Tibial nerve (tissue), 4 donors: ENCODE results near the gene ARHGAP20. TPM values are rescaled to one million over a fixed set of nuclear protein-coding genes. Genes with fewer than 3 reads are reported as not detected.

Source experiments
- DNase-seq, 2 donors: peaks; one replicate each; pipeline ENCODE4 v3.0.0-alpha.2; 2019; ENCODE audit warnings: low spot score in 2 of 2
- H3K27ac ChIP-seq, 4 donors: fragments of 200-600 bp; sonication (generic) in 3 of 4; one replicate each; pipeline ENCODE4 v1.5.1; 2017 to 2019; ENCODE audit warnings: mild to moderate bottlenecking in 1 of 4
- H3K27me3 ChIP-seq, 2 donors: fragments of 200-600 bp; sonication (generic) in 1 of 2; one replicate each; pipeline versions ENCODE4 v1.5.1 to v1.6.0; 2017 to 2019
- H3K36me3 ChIP-seq, 3 donors: fragments of 200-600 bp; sonication (generic); one replicate each; pipeline ENCODE4 v1.5.1; 2018 to 2019
- H3K4me1 ChIP-seq, 4 donors: fragments of 200-600 bp; sonication (generic) in 3 of 4; one replicate each; pipeline ENCODE4 v1.5.1; 2017 to 2019
- H3K4me3 ChIP-seq, 4 donors: fragments of 200-600 bp; sonication (generic) in 3 of 4; one replicate each; pipeline ENCODE4 v1.5.1; 2017 to 2019; ENCODE audit warnings: mild to moderate bottlenecking in 1 of 4, moderate library complexity in 1 of 4
- H3K9me3 ChIP-seq, 4 donors: fragments of 200-600 bp; sonication (generic) in 3 of 4; one replicate each; pipeline ENCODE4 v1.5.1; 2017 to 2019
- EP300 ChIP-seq, 2 donors: sonication (generic); formaldehyde crosslinking; IDR thresholded peaks; one replicate each; pipeline ENCODE4 v1.6.1; 2017; ENCODE audit warnings: antibody characterized with exemption in 2 of 2, mild to moderate bottlenecking in 1 of 2
- POLR2A ChIP-seq, 2 donors: fragments of 450-650 bp; IDR thresholded peaks; one replicate each; pipeline ENCODE4 v1.6.1; 2017; ENCODE audit warnings: antibody characterized with exemption in 2 of 2, mild to moderate bottlenecking in 2 of 2, moderate library complexity in 2 of 2
- WGBS, 2 donors: methylation state at CpG; one replicate each; pipeline ENCODE4 v1.1.5; 2018; 5-methylcytosine and 5-hydroxymethylcytosine counted together
- total RNA-seq, 4 donors: library from RNA; depleted of rRNA; stranded (reverse); fragments of >200 nt; gene quantifications; one replicate each; pipeline ENCODE4 v1.1.0, GENCODE V29; 2016
- TF ChIP-seq, protein P1 (sequence below), 5 experiments: fragments of 200-600 bp in 3 of 5; fragments of 450-650 bp in 2 of 5; sonication (generic) in 3 of 5; IDR thresholded peaks; one replicate each; pipeline ENCODE4 v1.5.1; 2016 to 2019; ENCODE audit warnings: antibody characterized with exemption in 5 of 5, mild to moderate bottlenecking in 3 of 5, moderate library complexity in 2 of 5

The ARHGAP20 gene, protein sequence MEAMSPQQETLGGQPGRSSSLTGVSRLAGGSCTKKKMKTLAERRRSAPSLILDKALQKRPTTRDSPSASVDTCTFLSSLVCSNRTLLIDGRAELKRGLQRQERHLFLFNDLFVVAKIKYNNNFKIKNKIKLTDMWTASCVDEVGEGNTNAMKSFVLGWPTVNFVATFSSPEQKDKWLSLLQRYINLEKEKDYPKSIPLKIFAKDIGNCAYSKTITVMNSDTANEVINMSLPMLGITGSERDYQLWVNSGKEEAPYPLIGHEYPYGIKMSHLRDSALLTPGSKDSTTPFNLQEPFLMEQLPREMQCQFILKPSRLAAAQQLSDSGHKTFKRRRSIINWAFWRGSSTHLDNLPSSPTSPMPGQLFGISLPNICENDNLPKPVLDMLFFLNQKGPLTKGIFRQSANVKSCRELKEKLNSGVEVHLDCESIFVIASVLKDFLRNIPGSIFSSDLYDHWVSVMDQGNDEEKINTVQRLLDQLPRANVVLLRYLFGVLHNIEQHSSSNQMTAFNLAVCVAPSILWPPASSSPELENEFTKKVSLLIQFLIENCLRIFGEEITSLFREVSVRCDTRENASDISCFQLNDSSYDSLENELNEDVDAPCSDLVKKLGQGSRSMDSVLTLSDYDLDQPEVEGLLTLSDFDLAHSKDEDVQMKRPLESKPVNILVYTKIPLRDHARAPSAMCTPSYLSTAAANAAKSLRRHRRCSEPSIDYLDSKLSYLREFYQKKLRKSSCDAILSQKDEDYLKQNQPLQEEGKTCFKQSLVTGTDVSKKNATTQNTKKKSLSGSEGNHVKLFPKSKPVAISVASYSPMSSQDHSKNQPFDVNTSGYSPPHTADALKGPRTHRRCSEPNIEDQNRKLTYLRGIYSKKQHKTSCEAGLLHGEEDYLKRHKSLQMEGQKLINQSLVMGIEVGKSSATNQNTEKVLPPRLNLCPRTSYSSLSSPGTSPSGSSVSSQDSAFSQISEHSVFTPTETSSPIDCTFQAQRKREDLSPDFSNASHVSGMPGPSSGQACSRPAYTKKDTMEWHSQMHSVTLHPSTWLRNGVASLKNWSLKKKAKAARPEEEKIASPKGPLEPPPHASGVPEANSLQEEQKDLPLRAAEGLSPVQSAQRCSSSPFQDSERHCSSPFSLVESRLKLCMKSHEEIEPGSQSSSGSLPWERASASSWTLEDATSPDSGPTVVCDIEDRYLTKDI
- 10 to 100 TPM in 2 of 4 donors, 1 to 10 TPM in 2; 6.9 to 13.7 (median 11.1) TPM for total RNA-seq

DNA sequence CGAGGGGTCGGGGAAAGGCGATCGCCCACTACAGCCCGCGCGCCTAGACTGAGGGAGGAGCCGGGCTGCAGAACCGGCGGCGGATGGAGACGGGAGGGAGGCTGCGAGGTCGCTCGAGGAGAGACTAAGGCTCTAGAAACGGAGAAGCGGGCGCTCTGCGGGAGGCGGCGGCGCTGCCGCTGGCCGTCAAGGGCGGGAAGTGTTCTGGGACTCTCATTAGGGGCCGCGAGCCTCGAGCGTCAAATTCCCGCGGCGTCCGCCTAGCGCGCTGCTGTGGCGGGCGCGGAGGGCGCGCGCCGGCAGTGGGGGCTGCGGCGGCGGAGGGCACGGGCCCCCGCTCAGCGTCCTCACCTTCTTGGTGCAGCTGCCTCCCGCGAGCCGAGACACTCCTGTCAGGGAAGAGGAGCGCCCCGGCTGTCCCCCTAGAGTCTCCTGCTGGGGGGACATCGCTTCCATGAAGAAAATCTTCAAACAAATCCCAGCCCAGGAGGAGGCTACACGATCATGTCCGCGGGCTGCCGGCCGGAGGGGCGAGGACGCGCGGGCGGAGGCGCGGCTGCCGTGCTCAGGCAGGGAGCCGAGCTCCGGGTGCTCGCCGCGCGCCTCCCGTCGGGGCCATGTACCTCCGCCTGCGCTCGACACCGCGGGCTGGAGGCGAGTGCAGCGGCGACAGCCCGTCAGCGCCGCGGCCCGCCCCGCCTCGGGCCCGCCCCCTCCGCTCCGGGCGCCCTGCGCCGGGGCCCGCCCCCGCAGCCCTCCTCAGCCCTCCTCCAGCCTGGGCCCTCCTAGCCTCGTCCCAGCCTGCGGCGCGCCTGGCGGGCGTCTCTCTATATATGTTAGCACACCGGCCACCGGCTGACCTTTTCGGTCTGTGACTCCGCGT, at the start of gene ARHGAP20:
TSS of gene ARHGAP20 (minus strand) at position 662 of the 883 bp plus-strand sequence. CDS start at position 456, 206 bp downstream.
- TF ChIP-seq POLR2A (IDR thresholded peaks at IDR 0.05) = peak in 1 of 2 donors; percentile 50
- TF ChIP-seq, protein P1, sequence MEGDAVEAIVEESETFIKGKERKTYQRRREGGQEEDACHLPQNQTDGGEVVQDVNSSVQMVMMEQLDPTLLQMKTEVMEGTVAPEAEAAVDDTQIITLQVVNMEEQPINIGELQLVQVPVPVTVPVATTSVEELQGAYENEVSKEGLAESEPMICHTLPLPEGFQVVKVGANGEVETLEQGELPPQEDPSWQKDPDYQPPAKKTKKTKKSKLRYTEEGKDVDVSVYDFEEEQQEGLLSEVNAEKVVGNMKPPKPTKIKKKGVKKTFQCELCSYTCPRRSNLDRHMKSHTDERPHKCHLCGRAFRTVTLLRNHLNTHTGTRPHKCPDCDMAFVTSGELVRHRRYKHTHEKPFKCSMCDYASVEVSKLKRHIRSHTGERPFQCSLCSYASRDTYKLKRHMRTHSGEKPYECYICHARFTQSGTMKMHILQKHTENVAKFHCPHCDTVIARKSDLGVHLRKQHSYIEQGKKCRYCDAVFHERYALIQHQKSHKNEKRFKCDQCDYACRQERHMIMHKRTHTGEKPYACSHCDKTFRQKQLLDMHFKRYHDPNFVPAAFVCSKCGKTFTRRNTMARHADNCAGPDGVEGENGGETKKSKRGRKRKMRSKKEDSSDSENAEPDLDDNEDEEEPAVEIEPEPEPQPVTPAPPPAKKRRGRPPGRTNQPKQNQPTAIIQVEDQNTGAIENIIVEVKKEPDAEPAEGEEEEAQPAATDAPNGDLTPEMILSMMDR (IDR thresholded peaks at IDR 0.05) = peak in 1 of 5 experiments; percentile 40
- no peak for TF ChIP-seq EP300 (IDR thresholded peaks at IDR 0.05)
- peak; percentile 46 to 54 for DNase-seq
- Histone ChIP-seq H3K27me3 (no peaks in the 10 kb centered on the region), H3K9me3 (no peaks in the 10 kb centered on the region), H3K27ac (peak within 1 kb of the TSS; percentile 16 to 80 (median 75)), H3K36me3 (no peaks in the 10 kb centered on the region), H3K4me3 (peak within 1 kb of the TSS; percentile 50 to 93 (median 60)), H3K4me1 (peaks cover 0 to 25% (median 2%) of the 10 kb centered on the region in 4 donors)
- 0% methylated on average over 28 to 46 of the region's 109 CpGs for WGBS, 2 donors

- Histone ChIP-seq H3K27me3 (no peaks in the 10 kb centered on the region), H3K4me3 (no peak overlapping the region), H3K36me3 (no peaks in the 10 kb centered on the region), H3K4me1 (peaks cover 0 to 28% (median 7%) of the 10 kb centered on the region in 4 donors), H3K27ac (no peak overlapping the region), H3K9me3 (no peaks in the 10 kb centered on the region)
- 73 to 82% methylated on average over 1 of the region's 1 CpG for WGBS, 2 donors
- DNase-seq = no peak
- no peak for TF ChIP-seq POLR2A (IDR thresholded peaks at IDR 0.05)
- no peak for TF ChIP-seq EP300 (IDR thresholded peaks at IDR 0.05)
- TF ChIP-seq, protein P1 (IDR thresholded peaks at IDR 0.05) = no peak
Observed at GRCh38 chr11:110761991-110762390, 49.8 kb upstream of the ARHGAP20 start.

GRCh38 chr11:110761131-110761530, 48.9 kb upstream of the ARHGAP20 start:
- no peaks in the 10 kb centered on the region for H3K27me3 ChIP-seq
- peaks cover 0 to 28% (median 7%) of the 10 kb centered on the region in 4 donors for H3K4me1 ChIP-seq
- H3K36me3 ChIP-seq = no peaks in the 10 kb centered on the region
- 89 to 98% methylated on average over 2 of the region's 2 CpGs for WGBS, 2 donors
- DNase-seq = no peak
- H3K27ac ChIP-seq = no peak overlapping the region
- H3K9me3 ChIP-seq = no peaks in the 10 kb centered on the region
- TF ChIP-seq EP300 (IDR thresholded peaks at IDR 0.05) = no peak
- TF ChIP-seq, protein P1 (IDR thresholded peaks at IDR 0.05) = no peak
- TF ChIP-seq POLR2A (IDR thresholded peaks at IDR 0.05) = no peak
- H3K4me3 ChIP-seq = no peak overlapping the region

DNA sequence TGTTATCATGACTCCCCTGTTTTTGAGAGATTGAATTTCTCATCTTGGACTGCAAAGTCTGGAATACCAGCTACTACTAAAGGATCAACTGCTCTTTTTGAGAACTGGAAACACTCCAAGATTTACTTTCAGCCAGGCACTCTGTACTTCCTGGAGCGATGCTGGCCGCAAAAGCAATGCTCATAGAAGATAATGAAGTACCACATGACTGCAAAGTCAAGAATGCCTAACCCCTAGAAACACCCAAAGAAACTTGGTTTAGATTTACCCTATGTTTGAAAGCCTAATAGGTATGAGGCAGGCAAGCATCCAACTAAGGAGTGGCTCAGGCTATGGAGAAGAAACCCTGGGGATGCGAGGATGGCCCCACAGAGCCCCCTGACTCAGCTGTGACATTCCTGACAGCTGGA, 47.7 kb upstream of the ARHGAP20 start:
- Histone ChIP-seq H3K36me3 (no peaks in the 10 kb centered on the region), H3K4me1 (peaks cover 0 to 28% (median 7%) of the 10 kb centered on the region in 4 donors), H3K4me3 (no peak overlapping the region), H3K27me3 (no peaks in the 10 kb centered on the region), H3K27ac (no peak overlapping the region), H3K9me3 (no peaks in the 10 kb centered on the region)
- 23 to 24% methylated on average over 3 of the region's 3 CpGs for WGBS, 2 donors
- no peak for TF ChIP-seq POLR2A (IDR thresholded peaks at IDR 0.05)
- no peak for DNase-seq
